HL-60 (cell line): Measurements from ENCODE around the gene GGA2.
"Not testable (repeated sequence)": the region's sequence is repeated elsewhere in the genome, so short reads cannot be mapped to it uniquely, and the experiment has no call there.

Source experiments
- DNase-seq, 2 experiments: peaks; one replicate each; pipeline ENCODE4 v3.0.0-alpha.2; 2010 to 2020; ENCODE audit warnings: low read depth in 1 of 2, low spot score in 1 of 2
- H3K27ac ChIP-seq: fragments of 250-450 bp; sonication (Bioruptor Pico); replicated peaks from 2 replicates; pipeline ENCODE4 v1.5.1; 2020; ENCODE audit warnings: mild to moderate bottlenecking, moderate library complexity
- H3K27me3 ChIP-seq: fragments of 250-450 bp; sonication (Bioruptor Pico); 2 replicates; pipeline ENCODE4 v1.5.1; 2021; ENCODE audit warnings: mild to moderate bottlenecking, moderate library complexity; ENCODE audit not compliant: insufficient read depth, poor library complexity, severe bottlenecking
- H3K4me3 ChIP-seq: replicated peaks from 2 replicates; pipeline ENCODE4 v1.5.1; 2011; ENCODE audit warnings: mild to moderate bottlenecking, control low read depth, low read length; ENCODE audit not compliant: insufficient read depth
- GABPA ChIP-seq: IDR thresholded peaks from 2 replicates; pipeline ENCODE4 v1.6.1; 2012; ENCODE audit warnings: low read depth
- POLR2AphosphoS5 ChIP-seq: IDR thresholded peaks from 2 replicates; pipeline ENCODE4 v1.6.1; 2012; ENCODE audit warnings: low read depth
- REST ChIP-seq: IDR thresholded peaks from 2 replicates; pipeline ENCODE4 v1.6.1; 2012; ENCODE audit warnings: low read depth; ENCODE audit not compliant: insufficient replicate concordance
- SPI1 ChIP-seq: IDR thresholded peaks from 2 replicates; pipeline ENCODE4 v1.6.1; 2012; ENCODE audit warnings: low read depth, mild to moderate bottlenecking, borderline replicate concordance
- TF ChIP-seq, protein P1 (sequence below): IDR thresholded peaks from one replicate; pipeline ENCODE4 v1.5.1; 2011; ENCODE audit warnings: low read length, control low read depth, inconsistent platforms; ENCODE audit not compliant: insufficient read depth

Gene GGA2

GRCh38 chr16:23549938-23550337, 39.6 kb upstream of the GGA2 start:
- Histone ChIP-seq H3K27ac (no peak overlapping the region), H3K4me3 (no peak overlapping the region), H3K27me3 (no peaks in the 10 kb centered on the region)
- TF ChIP-seq, protein P1, sequence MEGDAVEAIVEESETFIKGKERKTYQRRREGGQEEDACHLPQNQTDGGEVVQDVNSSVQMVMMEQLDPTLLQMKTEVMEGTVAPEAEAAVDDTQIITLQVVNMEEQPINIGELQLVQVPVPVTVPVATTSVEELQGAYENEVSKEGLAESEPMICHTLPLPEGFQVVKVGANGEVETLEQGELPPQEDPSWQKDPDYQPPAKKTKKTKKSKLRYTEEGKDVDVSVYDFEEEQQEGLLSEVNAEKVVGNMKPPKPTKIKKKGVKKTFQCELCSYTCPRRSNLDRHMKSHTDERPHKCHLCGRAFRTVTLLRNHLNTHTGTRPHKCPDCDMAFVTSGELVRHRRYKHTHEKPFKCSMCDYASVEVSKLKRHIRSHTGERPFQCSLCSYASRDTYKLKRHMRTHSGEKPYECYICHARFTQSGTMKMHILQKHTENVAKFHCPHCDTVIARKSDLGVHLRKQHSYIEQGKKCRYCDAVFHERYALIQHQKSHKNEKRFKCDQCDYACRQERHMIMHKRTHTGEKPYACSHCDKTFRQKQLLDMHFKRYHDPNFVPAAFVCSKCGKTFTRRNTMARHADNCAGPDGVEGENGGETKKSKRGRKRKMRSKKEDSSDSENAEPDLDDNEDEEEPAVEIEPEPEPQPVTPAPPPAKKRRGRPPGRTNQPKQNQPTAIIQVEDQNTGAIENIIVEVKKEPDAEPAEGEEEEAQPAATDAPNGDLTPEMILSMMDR: no peak
- TF ChIP-seq SPI1 (no peak), GABPA (no peak), POLR2AphosphoS5 (no peak), REST (no peak)
- DNase-seq: no peak

GRCh38 chr16:23544436-23544835, 34.1 kb upstream of the GGA2 start:
- H3K4me3 ChIP-seq: no peak overlapping the region
- DNase-seq: no peak
- H3K27me3 ChIP-seq: no peaks in the 10 kb centered on the region
- TF ChIP-seq REST: no peak
- no peak for TF ChIP-seq GABPA
- TF ChIP-seq, protein P1: no peak
- no peak for TF ChIP-seq POLR2AphosphoS5
- TF ChIP-seq SPI1: no peak
- no peak overlapping the region for H3K27ac ChIP-seq

DNA sequence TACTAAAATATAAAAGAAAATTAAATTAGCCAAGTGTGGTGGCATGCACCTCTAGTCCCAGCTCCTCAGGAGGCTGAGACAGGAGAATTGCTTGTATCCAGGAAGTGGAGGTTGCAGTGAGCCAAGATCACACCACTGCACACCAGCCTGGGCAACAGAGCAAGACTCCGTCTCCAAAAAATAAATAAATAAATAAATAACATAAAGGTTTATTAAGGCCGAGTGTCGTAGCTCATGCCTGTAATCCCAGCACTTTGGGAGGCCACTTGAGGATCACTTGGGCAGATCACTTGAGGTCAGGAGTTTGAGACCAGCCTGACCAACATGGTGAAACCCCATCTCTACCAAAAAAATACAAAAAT, 30.5 kb upstream of the GGA2 start:
- H3K27ac ChIP-seq, DNase-seq, H3K4me3 ChIP-seq, H3K27me3 ChIP-seq: not testable (repeated sequence)

GRCh38 chr16:23539984-23540816, 29.9 kb upstream of the GGA2 start:
- DNase-seq: no peak
- Histone ChIP-seq H3K4me3 (no peak overlapping the region), H3K27me3 (no peaks in the 10 kb centered on the region), H3K27ac (no peak overlapping the region)
- TF ChIP-seq GABPA (no peak), SPI1 (no peak), POLR2AphosphoS5 (no peak), REST (no peak)
- TF ChIP-seq, protein P1: no peak
